GM10248 (cell line): ENCODE data around the gene ZIC4.

Experiments
- CTCF ChIA-PET: fragments of 300-600 bp; sonication (Branson Sonifier 250); formaldehyde crosslinking; extraction: SDS; loops from one replicate; lab custom pipeline; 2021; ENCODE audit warnings: antibody characterized with exemption; lab: Yijun Ruan, JAX
- POLR2A ChIA-PET: fragments of 350-650 bp; sonication (Branson Sonifier 250); formaldehyde crosslinking; extraction: SDS; loops from one replicate; lab custom pipeline; 2020; ENCODE audit warnings: antibody characterized with exemption; lab: Yijun Ruan, JAX
- DNase-seq: peaks from one replicate; pipeline ENCODE4 v3.0.0; 2012; ENCODE audit errors: extremely low spot score
- CTCF ChIP-seq: IDR thresholded peaks from 2 replicates; pipeline ENCODE4 v1.5.1; 2012; ENCODE audit warnings: mild to moderate bottlenecking, low read depth; ENCODE audit errors: extremely low read depth, missing control alignments, control extremely low read depth

The ZIC4 gene

DNA sequence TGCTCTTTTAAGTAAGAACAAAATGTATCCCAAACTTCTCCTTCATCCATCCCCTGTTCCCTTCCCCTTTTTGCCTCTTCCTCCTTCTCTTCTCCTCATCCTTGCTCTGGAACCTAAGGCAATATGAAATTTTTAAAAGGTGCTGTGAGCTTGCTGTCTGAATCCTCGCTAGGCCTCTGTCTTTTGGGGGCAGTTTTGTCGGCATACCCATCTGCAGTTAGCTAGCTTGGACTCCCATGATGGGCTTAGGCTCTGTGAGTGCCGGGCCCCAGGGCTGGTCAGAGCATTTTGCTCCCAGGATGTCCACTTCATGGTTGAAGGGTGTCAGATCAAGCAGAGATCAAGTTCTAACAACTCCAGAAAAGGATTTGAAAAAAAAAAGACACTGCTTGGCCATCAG lies 21.4 kb upstream of the ZIC4 start:
- no peak for TF ChIP-seq CTCF
- ChIA-PET POLR2A (no interaction called here), CTCF (no interaction called here)
- DNase-seq, result no peak

DNA sequence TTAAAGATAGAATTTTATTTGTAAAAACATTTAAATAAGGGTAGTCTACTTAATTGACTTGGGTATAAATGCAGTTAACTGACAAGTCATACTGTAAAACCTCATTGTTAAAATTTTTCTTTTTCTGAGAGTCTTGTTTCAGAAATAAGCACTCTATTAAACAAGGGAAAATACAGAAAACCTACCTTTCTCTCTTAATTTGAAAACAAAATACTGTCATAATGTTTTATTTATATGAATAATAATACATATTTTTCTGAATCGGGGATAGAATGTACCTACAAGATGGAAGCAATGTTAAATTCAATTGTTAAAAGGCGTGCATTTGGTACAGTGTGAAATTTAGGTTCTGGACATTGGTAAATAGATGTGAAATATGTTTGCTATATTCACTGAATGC lies 20.6 kb upstream of the ZIC4 start:
- DNase-seq, result no peak
- ChIA-PET CTCF (no interaction called here), POLR2A (no interaction called here)
- no peak for TF ChIP-seq CTCF

DNA sequence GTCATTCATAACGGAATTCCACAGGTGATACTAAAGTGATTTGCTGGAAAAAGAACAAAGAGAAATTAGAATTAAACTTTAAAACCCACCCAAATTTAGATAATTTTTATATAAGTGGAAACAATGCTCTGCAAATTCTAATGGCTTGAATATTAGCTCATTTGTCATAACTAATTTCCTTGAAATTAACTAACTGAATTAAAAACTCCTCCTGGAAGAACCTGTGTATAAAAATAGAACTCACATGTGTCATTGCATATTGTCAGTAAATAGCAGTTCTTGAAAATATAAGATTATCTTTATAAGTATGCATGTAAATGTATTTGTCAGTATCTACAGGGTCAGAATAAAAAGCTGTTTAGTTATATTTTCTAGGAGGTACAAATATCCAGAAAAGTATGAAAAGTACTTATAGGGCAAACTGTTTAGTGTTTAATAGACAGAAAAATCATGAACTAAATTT lies 19.1 kb upstream of the ZIC4 start:
- ChIA-PET POLR2A (no interaction called here), CTCF (interaction anchor here (0.8 to 1.7 kb wide), 3 partner anchors 10 to 31 kb away, joined by 3 to 5 read pairs (median 3); no protein-coding TSS in a partner anchor)
- no peak for DNase-seq
- TF ChIP-seq CTCF, result no peak

DNA sequence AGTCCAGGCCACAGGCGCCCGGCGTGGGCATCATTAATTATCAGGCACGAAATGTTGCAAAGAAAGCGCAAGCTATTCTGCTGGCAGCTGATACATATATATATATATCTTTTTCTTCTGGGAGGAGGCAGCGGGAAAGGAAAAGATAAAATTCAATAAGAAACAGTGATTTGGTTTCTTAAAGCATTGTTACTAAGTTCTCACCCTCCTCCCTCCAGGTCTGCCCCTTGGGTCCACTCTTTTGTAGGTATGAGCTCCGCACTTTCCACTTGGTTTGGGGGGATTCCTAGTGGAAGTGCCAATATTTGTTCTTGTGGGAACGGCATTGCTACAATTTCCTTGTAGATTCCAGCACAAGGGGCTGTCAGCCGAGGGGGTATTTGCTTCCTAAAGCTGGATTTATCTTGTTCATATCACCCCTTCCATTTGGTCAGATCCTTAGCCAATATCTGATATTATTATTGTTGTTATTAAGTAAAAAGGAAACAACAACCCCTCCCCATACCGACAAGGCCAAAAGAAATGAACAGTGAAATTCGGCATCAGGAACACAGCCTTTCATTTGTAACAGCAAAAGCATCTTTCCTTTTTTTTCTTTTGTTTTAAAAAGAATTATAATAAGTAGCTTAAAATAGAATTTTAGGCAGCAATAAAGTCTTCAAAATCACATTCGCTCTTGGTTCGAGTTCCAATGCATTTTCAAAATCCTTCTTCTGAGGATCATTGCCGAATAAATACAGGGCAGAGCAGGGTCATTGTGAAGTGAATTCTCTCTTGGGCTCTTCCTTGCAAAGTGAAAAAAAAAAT lies 18.4 kb upstream of the ZIC4 start:
- TF ChIP-seq CTCF, result no peak
- CTCF ChIA-PET, result interaction anchor here (0.8 to 1.7 kb wide), 4 partner anchors 8 to 30 kb away, joined by 3 to 5 read pairs (median 3); no protein-coding TSS in a partner anchor
- DNase-seq, result no peak
- POLR2A ChIA-PET, result no interaction called here

- no peak for TF ChIP-seq CTCF
- no peak for DNase-seq
- POLR2A ChIA-PET, result no interaction called here
- CTCF ChIA-PET, result interaction anchor here (1.2 to 1.4 kb wide), 2 partner anchors 9 to 10 kb away, joined by 3 read pairs; no protein-coding TSS in a partner anchor
Observed at GRCh38 chr3:147423798-147424580, 17.6 kb upstream of the ZIC4 start.

DNA sequence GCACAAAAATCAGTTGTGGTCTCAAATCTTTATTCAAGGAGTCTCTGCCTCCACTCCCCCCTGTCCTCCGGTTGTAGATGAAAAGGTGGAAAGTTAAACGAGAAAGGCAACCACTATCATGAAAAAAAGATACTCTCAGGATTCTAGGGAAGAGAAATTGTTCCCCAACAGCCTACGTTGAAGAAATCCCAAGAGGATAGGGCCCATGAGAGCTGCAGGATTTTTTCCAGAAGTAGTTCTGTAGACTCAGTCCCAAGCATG lies 17.1 kb upstream of the ZIC4 start:
- DNase-seq, result no peak
- TF ChIP-seq CTCF, result no peak
- ChIA-PET CTCF (interaction anchor here (1.2 to 1.4 kb wide), 2 partner anchors 10 to 11 kb away, joined by 3 read pairs; no protein-coding TSS in a partner anchor), POLR2A (no interaction called here)
